Stimulated activated naive CD8-positive, alpha-beta T cell treated with anti-CD3 and anti-CD28 coated beads, Interleukin-15, Interleukin-2, amounts not matched to agents 100 ng/mL and 50 ng/mL, for 24 hours (primary cell): ENCODE measurements around the gene TIMM17A.

ENCODE experiments used
- H3K27ac Mint-ChIP-seq: one replicate; pipeline ENCODE4 v1.8.0; 2021; ENCODE audit warnings: mild to moderate bottlenecking, mixed read lengths
- H3K27me3 Mint-ChIP-seq: one replicate; pipeline ENCODE4 v1.8.0; 2021; ENCODE audit warnings: mixed read lengths
- H3K36me3 Mint-ChIP-seq: one replicate; pipeline ENCODE4 v1.8.0; 2021; ENCODE audit warnings: low read depth, mixed read lengths
- H3K4me1 Mint-ChIP-seq: one replicate; pipeline ENCODE4 v1.8.0; 2021; ENCODE audit warnings: low read depth, mixed read lengths
- H3K4me3 Mint-ChIP-seq: one replicate; pipeline ENCODE4 v1.8.0; 2021; ENCODE audit warnings: mild to moderate bottlenecking, mixed read lengths
- H3K9me3 Mint-ChIP-seq: one replicate; pipeline ENCODE4 v1.8.0; 2021; ENCODE audit warnings: mixed read lengths

TIMM17A gene

DNA sequence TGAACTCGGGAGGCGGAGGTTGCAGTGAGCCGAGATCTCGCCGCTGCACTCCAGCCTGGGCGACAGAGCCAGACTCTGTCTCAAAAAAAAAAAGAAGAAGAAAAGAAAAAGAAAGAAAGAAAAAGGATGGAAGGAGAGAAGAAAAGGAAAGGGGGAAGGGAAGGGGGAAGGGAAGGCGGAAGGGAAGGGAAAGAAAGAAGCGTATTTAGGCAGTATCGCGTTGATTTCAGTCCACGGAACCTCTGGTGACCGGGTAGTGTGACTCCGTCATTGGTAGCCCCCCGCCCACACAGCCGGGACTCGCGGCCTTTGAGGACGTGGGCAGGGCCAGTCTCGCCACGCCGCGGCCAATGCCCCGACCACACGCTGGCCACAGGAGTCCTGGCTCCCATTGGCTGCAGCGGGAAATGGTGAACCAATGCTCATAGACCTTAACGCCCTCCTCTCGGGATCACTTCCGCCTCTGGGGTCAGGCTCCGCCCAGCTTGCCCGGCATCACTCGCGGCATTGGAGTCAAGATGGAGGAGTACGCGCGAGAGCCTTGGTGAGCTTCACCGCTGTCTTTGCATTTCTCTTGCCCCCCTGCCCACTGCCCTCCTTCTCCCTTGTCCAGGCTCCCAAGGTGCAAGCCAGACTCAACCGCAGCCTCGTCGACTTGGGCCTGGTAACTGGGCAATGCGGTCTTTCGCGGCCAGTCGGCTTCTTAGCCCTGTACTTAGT lies at the start of gene TIMM17A:
Gene TIMM17A (plus strand): TSS at position 495 of the 720 bp plus-strand sequence. CDS start 24 bp downstream, at position 519.
- H3K4me1 Mint-ChIP-seq, result peaks cover 26% of the 10 kb centered on the region
- H3K36me3 Mint-ChIP-seq, result peaks cover 26% of the 10 kb centered on the region
- H3K27me3 Mint-ChIP-seq, result no peaks in the 10 kb centered on the region

GRCh38 chr1:201906336-201906735 lies 49.0 kb upstream of the TIMM17A start:
- no peaks in the 10 kb centered on the region for H3K36me3 Mint-ChIP-seq
- no peaks in the 10 kb centered on the region for H3K27me3 Mint-ChIP-seq
- H3K4me1 Mint-ChIP-seq, result peaks cover 9% of the 10 kb centered on the region
- H3K4me3 Mint-ChIP-seq, result no peak overlapping the region
- H3K27ac Mint-ChIP-seq, result no peak overlapping the region
- H3K9me3 Mint-ChIP-seq, result no peaks in the 10 kb centered on the region

More for the DNA sequence above, at the start of gene TIMM17A:
- Mint-ChIP-seq H3K9me3 (no peaks in the 10 kb centered on the region), H3K4me3 (peak within 1 kb of the TSS; percentile 94), H3K27ac (peak within 1 kb of the TSS; percentile 94)

GRCh38 chr1:201907621-201908020 lies 47.7 kb upstream of the TIMM17A start:
- Mint-ChIP-seq H3K4me1 (peaks cover 9% of the 10 kb centered on the region), H3K36me3 (no peaks in the 10 kb centered on the region), H3K9me3 (no peaks in the 10 kb centered on the region), H3K27ac (no peak overlapping the region), H3K4me3 (no peak overlapping the region), H3K27me3 (no peaks in the 10 kb centered on the region)

DNA sequence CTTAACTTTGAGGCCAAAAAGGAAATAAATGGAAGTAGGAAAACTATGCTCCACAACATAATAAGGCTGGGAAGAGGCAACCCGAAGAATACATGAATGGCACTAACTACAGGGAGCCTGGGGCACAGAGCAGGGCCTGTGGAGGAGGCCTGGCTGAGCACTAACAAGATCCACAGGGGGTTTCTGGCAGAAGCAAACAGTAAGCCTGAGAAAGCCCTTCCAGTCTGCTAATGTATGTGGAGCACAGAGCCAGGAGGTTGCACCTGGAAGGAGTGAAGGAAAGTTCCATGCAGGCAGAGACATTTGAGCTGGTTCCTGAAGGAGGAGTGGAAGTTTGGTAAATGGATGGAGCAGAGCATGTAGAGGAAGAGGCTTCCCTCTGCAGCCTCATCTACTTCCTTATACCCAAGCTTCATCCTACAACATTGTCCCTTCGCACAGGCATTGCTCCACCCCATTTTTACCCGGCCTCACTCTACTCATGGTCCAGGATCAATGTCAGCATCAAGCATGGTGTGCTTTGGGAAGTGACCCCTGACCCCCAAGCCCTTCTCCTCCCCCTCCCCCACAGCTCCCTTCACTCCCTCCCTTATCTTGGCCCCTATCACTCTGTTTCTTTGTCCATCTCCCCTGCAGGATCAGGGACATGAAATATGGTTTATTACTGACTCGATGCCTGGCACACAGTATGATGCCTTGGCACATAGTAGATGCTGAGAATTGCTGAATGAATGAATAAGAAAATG lies 43.3 kb upstream of the TIMM17A start:
- Mint-ChIP-seq H3K9me3 (no peaks in the 10 kb centered on the region), H3K36me3 (no peaks in the 10 kb centered on the region), H3K4me1 (peaks cover 4% of the 10 kb centered on the region), H3K27me3 (no peaks in the 10 kb centered on the region), H3K4me3 (no peak overlapping the region), H3K27ac (no peak overlapping the region)

DNA sequence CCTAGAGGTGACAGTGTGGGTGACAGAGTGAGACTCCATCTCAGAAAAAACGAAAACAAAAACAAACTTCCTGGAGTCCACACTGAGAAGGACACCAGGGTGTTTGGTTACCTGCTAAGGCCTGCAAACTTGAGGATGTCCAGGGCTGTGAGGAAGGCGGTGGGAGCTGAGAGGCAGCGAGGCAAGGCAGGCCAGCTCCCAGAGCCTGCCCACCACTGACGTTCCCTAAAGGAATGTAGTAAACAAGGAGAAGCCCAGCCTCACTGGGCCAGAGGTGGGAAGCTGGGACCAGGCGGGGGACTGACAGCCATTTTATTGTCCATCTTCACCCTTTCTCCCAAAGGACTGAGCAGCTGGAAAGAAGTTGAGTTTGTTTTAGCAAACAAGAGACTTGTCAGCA lies 42.5 kb upstream of the TIMM17A start:
- H3K27ac Mint-ChIP-seq, result no peak overlapping the region

DNA sequence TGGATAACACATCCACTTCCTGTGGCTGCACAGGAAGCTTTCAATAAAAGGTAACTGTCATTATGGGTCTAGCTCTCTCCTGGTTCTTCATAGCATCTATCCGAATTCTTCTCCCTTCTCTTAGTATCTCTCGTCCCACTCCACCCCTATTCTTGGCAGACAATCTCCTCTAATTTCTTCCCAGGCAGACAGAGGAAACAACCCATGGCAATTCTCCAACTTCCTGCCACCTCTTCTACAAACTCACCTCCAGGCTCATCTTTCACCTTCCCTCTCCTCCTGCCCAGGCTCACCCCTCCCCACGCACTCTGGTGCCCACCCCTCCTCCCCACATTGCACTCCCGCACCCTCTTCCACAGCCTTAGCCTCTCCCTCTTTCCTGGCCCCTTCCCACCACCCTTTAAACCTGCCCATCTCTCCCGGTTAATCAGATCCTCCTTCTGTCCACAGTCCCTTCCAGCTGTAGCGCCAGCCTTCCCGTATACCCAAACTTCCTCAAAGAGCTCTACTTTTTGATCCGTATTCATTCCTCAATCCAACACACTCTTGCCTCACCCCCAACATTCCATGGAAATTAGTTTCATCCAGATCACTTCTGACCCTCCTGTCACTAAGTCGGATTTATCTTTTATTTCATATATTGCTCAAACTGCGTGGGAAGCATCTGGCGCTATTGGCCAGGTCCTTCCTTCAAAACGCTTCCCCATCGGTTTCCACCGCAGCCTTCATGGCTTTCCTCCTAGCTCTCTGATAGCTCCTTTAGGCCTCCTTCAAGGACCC lies 40.7 kb upstream of the TIMM17A start:
- Mint-ChIP-seq H3K27ac (no peak overlapping the region), H3K36me3 (no peaks in the 10 kb centered on the region), H3K4me3 (no peak overlapping the region), H3K27me3 (no peaks in the 10 kb centered on the region), H3K4me1 (peaks cover 4% of the 10 kb centered on the region), H3K9me3 (no peaks in the 10 kb centered on the region)

More for the DNA sequence above, 42.5 kb upstream of the TIMM17A start:
- H3K9me3 Mint-ChIP-seq, result no peaks in the 10 kb centered on the region
- no peak overlapping the region for H3K4me3 Mint-ChIP-seq
- H3K4me1 Mint-ChIP-seq, result peaks cover 4% of the 10 kb centered on the region
- no peaks in the 10 kb centered on the region for H3K27me3 Mint-ChIP-seq
- H3K36me3 Mint-ChIP-seq, result no peaks in the 10 kb centered on the region

- Mint-ChIP-seq H3K27ac (no peak overlapping the region), H3K9me3 (no peaks in the 10 kb centered on the region), H3K4me3 (no peak overlapping the region), H3K27me3 (peaks cover 4% of the 10 kb centered on the region), H3K36me3 (no peaks in the 10 kb centered on the region), H3K4me1 (peaks cover 4% of the 10 kb centered on the region)
These were observed 38.6 kb upstream of the TIMM17A start for GRCh38 chr1:201916649-201917249.

GRCh38 chr1:201917362-201918033 lies 37.8 kb upstream of the TIMM17A start:
- Mint-ChIP-seq H3K27me3 (peaks cover 4% of the 10 kb centered on the region), H3K4me3 (no peak overlapping the region), H3K4me1 (peaks cover 4% of the 10 kb centered on the region), H3K27ac (no peak overlapping the region), H3K9me3 (no peaks in the 10 kb centered on the region), H3K36me3 (no peaks in the 10 kb centered on the region)

GRCh38 chr1:201918343-201918742 lies 37.0 kb upstream of the TIMM17A start:
- Mint-ChIP-seq H3K9me3 (no peaks in the 10 kb centered on the region), H3K36me3 (no peaks in the 10 kb centered on the region), H3K27me3 (peaks cover 4% of the 10 kb centered on the region), H3K4me3 (no peak overlapping the region), H3K4me1 (peaks cover 4% of the 10 kb centered on the region), H3K27ac (no peak overlapping the region)

DNA sequence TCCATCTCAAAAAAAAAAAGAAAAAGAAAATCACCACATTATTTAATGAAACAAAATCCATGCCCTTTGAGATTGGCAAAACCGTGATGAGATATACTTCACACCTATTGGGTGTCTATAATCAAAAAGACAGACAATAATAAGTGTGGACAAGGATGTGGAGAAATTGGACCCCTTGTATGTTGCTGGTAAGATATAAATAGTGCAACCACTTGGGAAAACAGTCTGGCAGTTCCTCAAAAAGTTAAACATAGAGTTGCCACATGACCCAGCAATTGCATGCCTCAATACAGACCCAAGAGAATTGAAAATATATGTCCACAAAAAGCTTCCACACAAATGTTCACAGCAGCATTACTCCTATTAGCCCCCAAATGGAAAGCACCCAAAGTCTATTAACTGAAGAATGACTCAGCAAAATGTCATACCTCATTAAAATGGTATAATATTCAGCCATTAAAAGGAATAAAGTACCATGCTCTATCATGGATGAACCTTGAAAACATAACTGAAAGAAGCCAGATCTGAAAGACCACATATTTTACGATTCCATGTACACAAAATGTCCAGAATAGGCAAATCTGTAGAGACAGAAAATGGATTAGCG lies 33.2 kb upstream of the TIMM17A start:
- Mint-ChIP-seq H3K9me3 (no peaks in the 10 kb centered on the region), H3K4me1 (no peaks in the 10 kb centered on the region), H3K27me3 (peaks cover 12% of the 10 kb centered on the region), H3K36me3 (no peaks in the 10 kb centered on the region), H3K4me3 (no peak overlapping the region), H3K27ac (no peak overlapping the region)

DNA sequence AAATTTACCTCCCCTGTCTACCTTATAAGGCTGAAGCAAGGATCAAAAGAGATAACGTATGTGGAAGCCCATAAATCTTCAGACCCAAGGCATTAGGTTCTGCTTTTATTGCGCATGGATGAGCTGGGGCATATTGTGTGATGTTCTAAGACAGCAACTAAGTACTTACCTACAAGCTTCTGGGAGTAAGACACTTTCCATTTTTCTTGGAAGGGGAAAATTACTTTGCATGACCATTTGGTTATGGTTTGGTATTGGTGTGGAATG lies 30.1 kb upstream of the TIMM17A start:
- H3K4me1 Mint-ChIP-seq, result no peaks in the 10 kb centered on the region
- peaks cover 12% of the 10 kb centered on the region for H3K27me3 Mint-ChIP-seq
- H3K4me3 Mint-ChIP-seq, result no peak overlapping the region
- no peak overlapping the region for H3K27ac Mint-ChIP-seq
- no peaks in the 10 kb centered on the region for H3K9me3 Mint-ChIP-seq
- H3K36me3 Mint-ChIP-seq, result no peaks in the 10 kb centered on the region

DNA sequence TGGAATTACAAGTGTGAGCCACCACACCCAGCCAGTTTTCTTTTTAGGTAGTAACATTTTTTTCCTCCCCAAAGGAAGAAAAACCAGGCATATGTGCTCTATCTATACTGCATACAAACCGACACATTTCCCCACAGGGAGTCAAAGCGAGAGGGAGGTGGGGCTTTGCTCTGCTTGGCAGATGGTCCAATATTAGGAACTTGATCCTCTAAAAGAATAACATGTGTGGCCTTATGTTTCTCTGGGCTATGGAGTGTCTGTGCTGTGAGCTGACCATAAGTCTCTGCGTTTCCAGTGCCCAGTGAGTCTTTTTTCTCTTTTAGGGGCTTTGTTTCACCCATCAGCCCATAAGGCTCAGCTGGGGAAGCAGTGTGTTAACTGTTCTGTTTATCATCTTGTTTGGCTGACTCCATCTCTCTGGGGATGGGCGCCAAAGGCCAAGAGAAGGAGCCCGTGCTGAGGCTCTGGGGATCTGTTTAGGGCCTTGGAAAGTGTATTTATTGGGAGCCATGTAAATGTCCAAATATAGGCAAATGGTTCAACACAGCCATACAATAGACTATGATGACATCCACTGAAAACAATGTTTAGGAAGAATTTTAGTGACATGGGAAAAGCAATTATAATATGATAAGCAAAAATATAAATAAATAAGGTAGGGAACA lies 29.2 kb upstream of the TIMM17A start:
- Mint-ChIP-seq H3K9me3 (no peaks in the 10 kb centered on the region), H3K4me1 (no peaks in the 10 kb centered on the region), H3K27ac (no peak overlapping the region), H3K27me3 (peaks cover 12% of the 10 kb centered on the region), H3K36me3 (no peaks in the 10 kb centered on the region), H3K4me3 (no peak overlapping the region)

DNA sequence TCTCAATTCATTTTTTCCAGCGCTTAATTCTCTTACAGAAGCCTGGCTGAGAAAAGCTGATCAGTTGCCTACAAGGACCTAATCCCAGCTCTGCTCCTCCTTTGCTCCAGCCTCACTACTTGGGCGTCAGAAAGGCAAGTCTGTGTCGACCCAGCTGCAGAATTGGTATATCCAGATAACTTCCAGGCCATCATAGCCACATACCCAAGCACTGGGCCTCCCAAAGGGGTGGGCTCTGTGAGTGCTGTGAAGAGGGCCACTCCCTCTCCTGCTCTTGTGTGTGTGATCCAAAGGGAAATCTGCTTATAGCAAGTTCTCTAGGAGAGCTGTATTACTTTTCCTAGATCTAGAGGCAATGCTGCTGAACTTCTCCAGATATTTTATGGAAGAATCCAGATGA lies 27.0 kb upstream of the TIMM17A start:
- Mint-ChIP-seq H3K27ac (no peak overlapping the region), H3K27me3 (peaks cover 8% of the 10 kb centered on the region), H3K9me3 (no peaks in the 10 kb centered on the region), H3K36me3 (no peaks in the 10 kb centered on the region), H3K4me1 (no peaks in the 10 kb centered on the region), H3K4me3 (no peak overlapping the region)

- no peaks in the 10 kb centered on the region for H3K36me3 Mint-ChIP-seq
- peaks cover 18% of the 10 kb centered on the region for H3K27me3 Mint-ChIP-seq
- H3K27ac Mint-ChIP-seq, result no peak overlapping the region
- H3K9me3 Mint-ChIP-seq, result no peaks in the 10 kb centered on the region
- H3K4me3 Mint-ChIP-seq, result no peak overlapping the region
- H3K4me1 Mint-ChIP-seq, result no peaks in the 10 kb centered on the region
These were observed 25.2 kb upstream of the TIMM17A start for GRCh38 chr1:201930137-201930536.
